ENCODE measurements around the gene ATG4A.

Gene ATG4A

DNA sequence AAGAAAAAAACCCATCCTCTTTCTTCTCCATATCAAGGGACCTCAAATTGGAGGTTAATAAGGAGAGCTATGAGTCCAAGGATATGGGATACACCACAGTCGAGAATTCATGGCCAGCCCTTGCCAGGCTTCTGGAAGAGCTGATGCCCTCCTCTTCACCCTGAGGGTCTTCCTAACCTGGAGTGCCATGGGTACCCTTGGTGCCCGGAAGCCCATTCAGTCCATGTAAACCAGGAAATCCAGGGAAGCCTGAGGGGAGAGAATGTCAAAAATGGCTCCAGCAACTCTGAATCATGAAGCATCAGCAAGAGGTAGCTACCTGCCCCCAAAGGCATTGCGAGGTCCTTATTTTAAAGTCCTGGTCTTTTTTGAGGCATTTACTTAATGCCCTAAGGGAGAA lies 78.2 kb downstream of the ATG4A start:
- no peak for DNase-seq

GRCh38 chrX:108171671-108172070 lies 80.1 kb downstream of the ATG4A start:
- DNase-seq = no peak

DNA sequence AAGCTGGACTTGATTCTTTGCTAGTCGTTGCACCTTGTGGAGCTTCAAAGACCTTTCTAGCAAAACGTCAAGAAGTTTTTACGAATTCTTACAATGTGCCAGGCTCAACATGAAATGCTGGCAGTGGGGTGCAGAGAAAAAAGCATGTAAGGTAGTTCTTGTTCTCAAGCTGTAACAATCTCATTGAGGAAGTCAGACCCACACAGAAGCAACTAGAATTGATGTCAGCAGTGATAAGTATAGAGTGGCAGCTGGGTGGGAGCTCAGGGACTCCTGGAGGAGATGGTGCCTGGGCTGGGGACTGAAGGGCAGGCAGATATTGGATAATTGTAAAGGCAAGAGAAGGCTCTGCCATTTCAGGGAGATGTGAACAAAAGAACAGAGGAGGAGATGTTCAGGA lies 82.3 kb downstream of the ATG4A start:
- no peak for DNase-seq

- DNase-seq = no peak
Observed at GRCh38 chrX:108177351-108178142, 86.0 kb downstream of the ATG4A start.

DNA sequence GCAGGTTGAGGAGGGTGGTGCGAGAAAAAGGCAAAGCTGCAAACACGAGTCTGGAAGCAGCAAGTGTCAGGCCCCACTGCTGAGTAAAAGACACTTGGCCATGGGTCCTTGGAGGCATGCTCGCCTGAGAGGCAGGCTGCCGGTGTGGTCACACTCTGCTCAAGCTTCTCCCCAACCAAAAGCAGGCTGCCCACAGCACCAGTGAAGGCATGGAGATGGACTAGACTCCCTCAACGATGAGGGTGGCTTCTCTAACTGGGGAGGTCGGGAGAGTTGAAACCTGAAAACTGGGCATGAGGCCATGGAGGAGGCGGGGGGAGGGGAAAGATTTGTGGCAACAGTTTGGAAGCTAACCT lies 86.5 kb downstream of the ATG4A start:
- DNase-seq = no peak

DNA sequence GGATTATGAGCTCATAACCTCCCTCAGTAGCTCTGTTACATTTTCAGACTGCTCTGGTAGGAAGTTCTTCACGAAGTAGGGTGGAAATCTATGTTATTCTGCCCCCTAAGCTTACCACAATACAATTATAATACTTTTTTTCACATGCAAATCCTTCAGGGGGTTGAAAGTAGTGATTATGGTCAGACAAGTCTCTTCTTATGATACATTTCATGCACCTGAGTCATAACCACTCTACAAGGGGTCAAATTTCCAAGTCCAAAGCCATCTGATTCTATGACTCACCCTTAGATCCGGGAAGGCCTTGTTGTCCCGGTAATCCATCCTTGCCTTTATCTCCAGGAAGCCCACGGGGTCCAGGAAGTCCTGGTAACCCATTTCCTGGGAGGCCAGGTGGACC lies 95.2 kb downstream of the ATG4A start:
- DNase-seq = no peak

- DNase-seq = no peak
Observed at GRCh38 chrX:108198420-108198819, 106.8 kb downstream of the ATG4A start.

DNA sequence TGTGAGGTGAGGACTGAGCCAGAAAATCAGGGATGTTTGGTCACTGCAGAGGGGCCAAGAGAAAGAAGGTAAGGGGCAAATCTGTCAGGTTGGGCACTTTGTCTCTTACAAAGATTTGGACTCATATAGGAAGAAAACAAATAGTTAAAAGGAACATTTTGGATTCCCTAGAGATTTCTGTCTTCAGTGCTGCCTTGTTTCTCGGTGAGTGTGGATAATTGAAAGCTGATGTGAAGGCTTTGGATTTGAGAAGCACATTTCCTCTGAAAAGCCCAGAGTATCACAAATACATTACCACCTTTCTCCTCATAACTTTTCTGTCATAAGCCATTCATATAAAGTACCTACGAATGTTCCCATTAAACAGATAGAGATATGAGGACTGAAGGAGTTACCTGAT lies 107.5 kb downstream of the ATG4A start:
- no peak for DNase-seq

DNA sequence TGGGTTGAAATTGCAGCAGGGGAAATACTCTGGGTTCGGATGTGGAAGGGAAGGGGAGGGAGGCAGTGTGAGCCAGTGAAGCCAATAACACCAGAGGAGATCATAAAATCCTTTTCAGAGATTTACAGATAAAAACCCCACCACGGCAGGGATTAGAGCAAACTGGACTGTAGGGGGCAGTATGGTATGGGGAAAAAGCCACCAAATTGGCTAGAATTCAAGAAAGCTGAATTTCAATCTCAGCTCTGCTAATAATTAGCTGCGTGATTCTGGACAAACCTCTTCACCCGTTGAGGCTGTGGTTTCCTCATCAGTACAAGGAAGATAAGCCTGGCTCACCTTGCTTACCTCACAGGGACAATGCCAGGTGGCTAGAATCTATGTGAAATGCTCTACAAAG lies 108.1 kb downstream of the ATG4A start:
- DNase-seq = no peak

DNA sequence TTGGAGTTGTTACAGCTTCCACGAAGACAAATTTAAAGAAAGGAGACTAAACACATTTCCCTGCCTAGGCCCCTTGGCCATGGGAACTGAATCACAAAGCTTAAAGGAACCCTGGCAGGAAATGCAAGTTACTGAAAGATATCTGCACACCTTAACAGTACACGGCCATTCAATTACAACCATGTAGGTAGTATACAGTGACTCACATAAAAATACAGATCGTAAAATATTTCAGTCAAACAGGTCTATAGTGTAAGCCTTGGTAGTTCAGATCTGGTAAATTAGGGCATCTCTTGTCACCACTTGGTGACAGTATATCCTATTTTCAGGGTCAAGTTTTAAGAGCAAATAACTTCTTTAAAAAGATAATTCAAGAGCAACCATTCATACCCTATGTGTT lies 112.0 kb downstream of the ATG4A start:
- DNase-seq = no peak

Measured in central memory CD4-positive, alpha-beta T cell (primary cell).